Spleen (tissue), 11 donors: Measurements from ENCODE around the gene NHEJ1. TPM values are rescaled to one million over a fixed set of nuclear protein-coding genes. Genes with fewer than 3 reads are reported as not detected.

Experiments used
- DNase-seq: peaks from one replicate; pipeline ENCODE4 v3.0.0-alpha.2; 2020
- H3K27ac ChIP-seq, 8 donors: fragments of 200-600 bp; sonication (generic) in 7 of 8; 1 replicate in 4 of 8; 2 replicates in 4 of 8; pipeline versions ENCODE4 v1.5.0 to v1.8.0; 2016 to 2021; ENCODE audit warnings: inconsistent platforms in 4 of 8, mild to moderate bottlenecking in 4 of 8, moderate library complexity in 1 of 8
- H3K27me3 ChIP-seq, 7 donors: fragments of 200-600 bp; sonication (generic) in 6 of 7; replicated peaks in 1 of 7; 1 replicate in 4 of 7; 2 replicates in 3 of 7; pipeline versions ENCODE4 v1.5.0 to v1.8.0; 2016 to 2021; ENCODE audit warnings: inconsistent platforms in 3 of 7, mild to moderate bottlenecking in 1 of 7
- H3K36me3 ChIP-seq, 6 donors: fragments of 200-600 bp; sonication (generic) in 5 of 6; 1 replicate in 4 of 6; 2 replicates in 2 of 6; pipeline versions ENCODE4 v1.5.0 to v1.8.0; 2016 to 2021; ENCODE audit warnings: inconsistent platforms in 2 of 6
- H3K4me1 ChIP-seq, 6 donors: fragments of 200-600 bp; sonication (generic) in 5 of 6; 1 replicate in 3 of 6; 2 replicates in 3 of 6; pipeline versions ENCODE4 v1.5.0 to v1.8.0; 2016 to 2021; ENCODE audit warnings: inconsistent platforms in 3 of 6
- H3K4me3 ChIP-seq, 8 donors: fragments of 200-600 bp; sonication (generic) in 7 of 8; 1 replicate in 4 of 8; 2 replicates in 4 of 8; pipeline versions ENCODE4 v1.5.0 to v1.8.0; 2016 to 2021; ENCODE audit warnings: inconsistent platforms in 4 of 8, mild to moderate bottlenecking in 4 of 8, moderate library complexity in 2 of 8
- H3K9me3 ChIP-seq, 8 donors: fragments of 200-600 bp; sonication (generic) in 7 of 8; 1 replicate in 4 of 8; 2 replicates in 4 of 8; pipeline versions ENCODE4 v1.5.0 to v1.8.0; 2016 to 2021; ENCODE audit warnings: inconsistent platforms in 4 of 8
- POLR2A ChIP-seq, 3 donors: fragments of 450-650 bp; IDR thresholded peaks; one replicate each; pipeline ENCODE4 v1.5.1; 2017; ENCODE audit warnings: antibody characterized with exemption in 3 of 3, mild to moderate bottlenecking in 1 of 3
- POLR2AphosphoS5 ChIP-seq, 3 donors: sonication (generic); formaldehyde crosslinking; IDR thresholded peaks; one replicate each; pipeline ENCODE4 v1.5.1; 2017; ENCODE audit warnings: antibody characterized with exemption in 3 of 3
- WGBS, 5 donors: extraction: QIAGEN DNeasy Blood & Tissue Kit in 3 of 5; methylation state at CpG; one replicate each; pipeline versions ENCODE4 v1.1.5 to v1.1.7; 2013 to 2018; 5-methylcytosine and 5-hydroxymethylcytosine counted together
- intact Hi-C: fragments of 100-400 bp; cut with DNase I; formaldehyde crosslinking; loops from one replicate; pipeline ENCODE4 v1.15.0; 2023; ENCODE audit warnings: low total_unique reads
- polyA plus RNA-seq, 3 donors: library from polyadenylated mRNA; stranded (reverse); fragments of 200-250 nt; gene quantifications; one replicate each; pipeline ENCODE4 v1.2.1, GENCODE V29; 2013
- total RNA-seq, 7 donors: library from RNA; depleted of rRNA in 3 of 7; stranded (reverse); fragments of >200 nt in 3 of 7; fragmentation: NEBNext Ultra II Directional in 4 of 7; extraction: Animal tissue kit (Norgen Biotek cat#: 25700) in 4 of 7; gene quantifications; one replicate each; pipeline versions ENCODE4 v1.1.0 to v1.2.1, GENCODE V29; 2016 to 2021
- TF ChIP-seq, protein P1 (sequence below), 11 experiments: fragments of 200-600 bp in 7 of 11; fragments of 450-650 bp in 4 of 11; sonication (generic) in 4 of 11; IDR thresholded peaks in 8 of 11; conservative IDR thresholded peaks in 3 of 11; 1 replicate in 7 of 11; 2 replicates in 4 of 11; pipeline versions ENCODE4 v1.4.0 to v1.8.0; 2016 to 2021; ENCODE audit warnings: antibody characterized with exemption in 11 of 11, inconsistent platforms in 4 of 11, mild to moderate bottlenecking in 1 of 11
- donor health status: healthy with polysubstance abuse.
- donor health status: DM: no; HTN: no; CAD: no; lungs with moderate emphysema.
- donor health status: DM: no; HTN: no; CAD: no.
- donor health status: Bipolar disorder and iron deficiency.
- donor health status: healthy.
- donor health status: DM: no; HTN: no; CAD: no.
- donor health status: DM: yes; HTN: yes; CAD: no.

NHEJ1 gene
- total and polyA plus RNA-seq, 10 donors = 5.5 to 25.9 (median 14.0) TPM

DNA sequence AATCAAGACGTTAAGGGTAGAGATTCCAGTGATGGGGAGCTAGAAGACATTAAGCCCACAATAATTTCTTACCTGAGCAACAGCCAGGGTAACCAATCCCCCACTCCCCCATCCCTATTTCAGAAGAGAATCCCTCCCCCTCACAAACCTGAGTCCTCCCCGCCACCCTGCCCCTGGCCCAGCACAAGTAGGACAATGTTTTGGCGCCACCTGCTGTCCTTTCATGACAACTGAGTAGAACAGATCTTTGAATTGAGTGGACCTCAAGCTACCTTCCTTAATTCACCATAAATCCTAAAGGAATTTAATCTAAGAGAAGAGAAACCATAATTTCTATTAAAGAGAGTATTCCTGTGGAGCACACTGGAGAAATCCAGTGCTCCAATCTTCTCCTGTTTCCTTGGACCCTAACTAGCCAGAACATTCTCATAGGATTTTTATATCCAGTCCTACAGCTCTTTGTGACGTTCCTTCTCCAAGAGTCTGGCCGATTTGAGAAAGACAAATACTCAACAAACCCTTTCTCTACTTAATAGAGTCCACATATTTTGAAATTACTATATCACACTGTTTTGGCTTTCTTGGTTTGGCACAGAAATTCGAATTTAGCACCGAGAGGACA is 41.1 kb downstream of the NHEJ1 start:
- Histone ChIP-seq H3K27me3 (no peaks in the 10 kb centered on the region), H3K4me3 (no peak overlapping the region), H3K36me3 (peaks cover 0 to 14% (median 0%) of the 10 kb centered on the region in 6 donors), H3K27ac (no peak overlapping the region), H3K9me3 (no peaks in the 10 kb centered on the region), H3K4me1 (peaks cover 0 to 8% (median 0%) of the 10 kb centered on the region in 6 donors)
- intact Hi-C loops = loop anchor here (10.0 kb wide), 1 partner anchor 65 kb away; no protein-coding TSS in a partner anchor
- DNase-seq = peak; percentile 83
- 61 to 69% (median 64%) methylated on average over 7 of the region's 7 CpGs for WGBS, 5 donors
- no peak for TF ChIP-seq POLR2A (IDR thresholded peaks at IDR 0.05)
- TF ChIP-seq, protein P1, sequence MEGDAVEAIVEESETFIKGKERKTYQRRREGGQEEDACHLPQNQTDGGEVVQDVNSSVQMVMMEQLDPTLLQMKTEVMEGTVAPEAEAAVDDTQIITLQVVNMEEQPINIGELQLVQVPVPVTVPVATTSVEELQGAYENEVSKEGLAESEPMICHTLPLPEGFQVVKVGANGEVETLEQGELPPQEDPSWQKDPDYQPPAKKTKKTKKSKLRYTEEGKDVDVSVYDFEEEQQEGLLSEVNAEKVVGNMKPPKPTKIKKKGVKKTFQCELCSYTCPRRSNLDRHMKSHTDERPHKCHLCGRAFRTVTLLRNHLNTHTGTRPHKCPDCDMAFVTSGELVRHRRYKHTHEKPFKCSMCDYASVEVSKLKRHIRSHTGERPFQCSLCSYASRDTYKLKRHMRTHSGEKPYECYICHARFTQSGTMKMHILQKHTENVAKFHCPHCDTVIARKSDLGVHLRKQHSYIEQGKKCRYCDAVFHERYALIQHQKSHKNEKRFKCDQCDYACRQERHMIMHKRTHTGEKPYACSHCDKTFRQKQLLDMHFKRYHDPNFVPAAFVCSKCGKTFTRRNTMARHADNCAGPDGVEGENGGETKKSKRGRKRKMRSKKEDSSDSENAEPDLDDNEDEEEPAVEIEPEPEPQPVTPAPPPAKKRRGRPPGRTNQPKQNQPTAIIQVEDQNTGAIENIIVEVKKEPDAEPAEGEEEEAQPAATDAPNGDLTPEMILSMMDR (IDR thresholded peaks at IDR 0.05 in 8 of 11, conservative IDR thresholded peaks at IDR 0.05 in 3 of 11) = peak in 10 of 11 experiments; percentile 29 to 68 (median 60)
- TF ChIP-seq POLR2AphosphoS5 (IDR thresholded peaks at IDR 0.05) = no peak

DNA sequence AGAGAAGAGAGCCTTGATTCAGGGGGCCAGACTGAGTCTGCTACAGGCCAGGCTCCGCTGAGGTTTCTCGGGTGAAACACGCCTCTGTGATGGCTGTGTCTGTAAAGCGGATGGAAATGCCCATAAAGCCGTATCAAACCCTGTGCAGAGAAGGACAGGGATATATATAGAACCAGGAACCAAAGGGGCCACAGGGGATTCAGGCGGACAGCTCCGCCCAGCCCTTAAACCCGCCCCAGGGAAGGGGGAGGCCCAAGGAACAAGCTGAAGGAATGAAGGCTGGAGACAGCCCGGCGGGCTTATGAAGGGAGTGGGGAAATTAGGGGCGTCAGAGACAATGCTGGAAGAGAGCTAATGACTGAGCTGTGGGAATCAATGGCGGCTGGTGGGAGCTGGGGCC is 42.1 kb downstream of the NHEJ1 start:
- DNase-seq = no peak
- 76 to 84% (median 83%) methylated on average over 12 of the region's 12 CpGs for WGBS, 5 donors
- Histone ChIP-seq H3K4me3 (no peak overlapping the region), H3K27ac (no peak overlapping the region), H3K4me1 (no peaks in the 10 kb centered on the region), H3K27me3 (no peaks in the 10 kb centered on the region), H3K9me3 (no peaks in the 10 kb centered on the region), H3K36me3 (peaks cover 0 to 14% (median 0%) of the 10 kb centered on the region in 6 donors)
- intact Hi-C loops = loop anchor here (10.0 kb wide), 1 partner anchor 64 kb away; no protein-coding TSS in a partner anchor
- TF ChIP-seq POLR2A (IDR thresholded peaks at IDR 0.05) (no peak), POLR2AphosphoS5 (IDR thresholded peaks at IDR 0.05) (no peak)
- TF ChIP-seq, protein P1 (IDR thresholded peaks at IDR 0.05 in 8 of 11, conservative IDR thresholded peaks at IDR 0.05 in 3 of 11) = no peak

DNA sequence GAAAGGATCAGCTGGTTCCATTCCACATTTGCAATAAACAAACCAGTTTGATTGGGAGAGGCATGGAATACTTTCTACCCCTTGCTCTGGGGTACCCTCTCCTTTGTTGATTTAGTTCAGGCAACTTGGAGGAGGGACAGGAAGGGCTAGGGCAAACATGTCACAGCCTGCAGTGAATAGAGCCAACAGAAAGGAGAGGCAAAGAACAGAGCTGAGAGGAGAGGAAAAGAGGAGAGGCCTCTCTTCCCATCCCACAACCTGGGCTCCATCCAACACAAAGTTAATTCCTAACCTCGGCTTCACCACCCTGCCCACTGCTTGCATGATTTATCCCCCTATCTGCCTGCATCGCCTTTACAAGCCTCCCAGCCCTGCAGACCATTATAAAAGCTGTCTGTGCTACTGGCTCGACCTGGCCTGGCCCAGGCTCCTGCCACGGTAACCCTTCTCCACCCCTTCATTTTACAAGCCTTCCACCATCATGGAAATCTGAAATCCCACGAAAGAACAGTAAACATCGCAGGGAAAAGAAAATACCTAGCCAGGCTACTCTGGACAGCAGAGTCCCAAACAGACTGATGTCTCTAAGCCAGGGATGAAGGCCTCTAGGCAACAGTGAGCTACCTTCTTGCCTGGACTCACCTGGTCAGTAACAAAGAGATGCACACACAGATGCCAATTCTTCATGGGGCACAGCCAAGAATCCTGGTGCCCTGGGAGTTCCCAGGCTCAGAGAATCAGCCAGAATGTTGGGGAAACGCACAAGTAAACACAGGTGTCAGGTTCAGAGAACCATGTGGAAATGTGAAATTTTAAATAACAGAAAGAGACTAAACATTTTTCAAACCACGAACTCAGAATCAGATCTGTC is 43.6 kb downstream of the NHEJ1 start:
- no peak for DNase-seq
- Histone ChIP-seq H3K27me3 (no peaks in the 10 kb centered on the region), H3K36me3 (peaks cover 0 to 16% (median 0%) of the 10 kb centered on the region in 6 donors), H3K27ac (no peak overlapping the region), H3K4me1 (no peaks in the 10 kb centered on the region), H3K9me3 (no peaks in the 10 kb centered on the region), H3K4me3 (no peak overlapping the region)
- WGBS, 5 donors = 88 to 95% (median 90%) methylated on average over 8 of the region's 8 CpGs
- TF ChIP-seq POLR2AphosphoS5 (IDR thresholded peaks at IDR 0.05) (no peak), POLR2A (IDR thresholded peaks at IDR 0.05) (no peak)
- TF ChIP-seq, protein P1 (IDR thresholded peaks at IDR 0.05 in 8 of 11, conservative IDR thresholded peaks at IDR 0.05 in 3 of 11) = no peak
- intact Hi-C loops = loop anchor here (10.0 kb wide), 1 partner anchor 62 kb away; no protein-coding TSS in a partner anchor
